CD14-positive monocyte (primary cell): ENCODE measurements around the gene SETBP1. TPM values are rescaled to one million over a fixed set of nuclear protein-coding genes. Genes with fewer than 3 reads are reported as not detected.

ENCODE experiments used
- DNase-seq, 3 donors: peaks; one replicate each; pipeline ENCODE4 v3.0.0-alpha.2; 2011 to 2022
- H2AFZ ChIP-seq: 2 replicates; pipeline ENCODE4 v1.6.0; 2012; ENCODE audit warnings: mild to moderate bottlenecking, low read depth, low read length, inconsistent platforms; ENCODE audit not compliant: insufficient read depth, poor library complexity, severe bottlenecking
- H3K27ac ChIP-seq, 2 donors: 1 replicate in 1 of 2; 2 replicates in 1 of 2; pipeline ENCODE4 v1.5.1; 2012 to 2013; ENCODE audit warnings: low read length in 2 of 2, control low read depth in 1 of 2, inconsistent platforms in 1 of 2, low read depth in 1 of 2, mild to moderate bottlenecking in 1 of 2
- H3K27me3 ChIP-seq, 2 donors: one replicate each; pipeline versions ENCODE4 v1.6.0 to v1.6.1; 2011 to 2013; ENCODE audit warnings: low read length in 2 of 2; ENCODE audit not compliant: control insufficient read depth in 2 of 2, insufficient read depth in 2 of 2
- H3K36me3 ChIP-seq, 2 donors: replicated peaks in 1 of 2; 1 replicate in 1 of 2; 2 replicates in 1 of 2; pipeline versions ENCODE4 v1.5.1 to v1.6.1; 2012 to 2013; ENCODE audit warnings: low read length in 2 of 2, control low read depth in 1 of 2, inconsistent platforms in 1 of 2, mild to moderate bottlenecking in 1 of 2; ENCODE audit not compliant: insufficient read depth in 2 of 2, control insufficient read depth in 1 of 2
- H3K4me1 ChIP-seq, 2 donors: 1 replicate in 1 of 2; 2 replicates in 1 of 2; pipeline versions ENCODE4 v1.5.1 to v1.6.1; 2012 to 2013; ENCODE audit warnings: low read length in 2 of 2, control low read depth in 1 of 2, inconsistent platforms in 1 of 2, mild to moderate bottlenecking in 1 of 2, moderate library complexity in 1 of 2; ENCODE audit not compliant: insufficient read depth in 2 of 2, control insufficient read depth in 1 of 2
- H3K4me2 ChIP-seq: replicated peaks from 2 replicates; pipeline ENCODE3; 2012; ENCODE audit warnings: low read length, moderate library complexity, mild to moderate bottlenecking; ENCODE audit not compliant: poor library complexity, severe bottlenecking; ENCODE audit errors: extremely low read depth
- H3K4me3 ChIP-seq, 3 experiments: fragments of 200-600 bp in 1 of 3; sonication (generic) in 1 of 3; replicated peaks in 1 of 3; 1 replicate in 2 of 3; 2 replicates in 1 of 3; pipeline ENCODE4 v1.5.1; 2011 to 2013; ENCODE audit warnings: low read length in 3 of 3, mild to moderate bottlenecking in 3 of 3, control low read depth in 2 of 3, low read depth in 2 of 3, inconsistent platforms in 1 of 3, moderate library complexity in 1 of 3
- H3K79me2 ChIP-seq: 2 replicates; pipeline ENCODE4 v1.6.0; 2012; ENCODE audit warnings: mild to moderate bottlenecking, control low read depth, inconsistent platforms, low read length, moderate library complexity; ENCODE audit not compliant: insufficient read depth
- H3K9ac ChIP-seq: 2 replicates; pipeline ENCODE4 v1.6.0; 2017; ENCODE audit warnings: low read length, mild to moderate bottlenecking; ENCODE audit not compliant: insufficient read depth, poor library complexity, severe bottlenecking
- H3K9me3 ChIP-seq, 2 donors: replicated peaks in 1 of 2; 1 replicate in 1 of 2; 2 replicates in 1 of 2; pipeline versions ENCODE4 v1.5.1 to v1.6.1; 2012 to 2013; ENCODE audit warnings: low read length in 2 of 2, control low read depth in 1 of 2; ENCODE audit not compliant: control insufficient read depth in 1 of 2, insufficient read depth in 1 of 2
- H4K20me1 ChIP-seq: 2 replicates; pipeline ENCODE4 v1.6.0; 2012; ENCODE audit warnings: mild to moderate bottlenecking, low read length, control low read depth, moderate library complexity; ENCODE audit not compliant: insufficient read depth
- H3K27ac Mint-ChIP-seq, 7 donors: one replicate each; pipeline ENCODE4 v1.8.0; 2020; ENCODE audit warnings: mild to moderate bottlenecking in 7 of 7, mixed read lengths in 7 of 7, moderate library complexity in 6 of 7, inconsistent platforms in 2 of 7
- H3K27me3 Mint-ChIP-seq, 3 donors: one replicate each; pipeline ENCODE4 v1.8.0; 2021 to 2022; ENCODE audit warnings: low read depth in 3 of 3, mild to moderate bottlenecking in 3 of 3, mixed read lengths in 3 of 3, moderate library complexity in 3 of 3, inconsistent platforms in 1 of 3
- H3K36me3 Mint-ChIP-seq, 2 donors: one replicate each; pipeline ENCODE4 v1.8.0; 2020; ENCODE audit warnings: mixed read lengths in 2 of 2, inconsistent platforms in 1 of 2, mild to moderate bottlenecking in 1 of 2
- H3K4me1 Mint-ChIP-seq: one replicate; pipeline ENCODE4 v1.8.0; 2020; ENCODE audit warnings: mild to moderate bottlenecking, mixed read lengths
- H3K4me3 Mint-ChIP-seq, 2 donors: one replicate each; pipeline ENCODE4 v1.8.0; 2020; ENCODE audit warnings: mild to moderate bottlenecking in 2 of 2, mixed read lengths in 2 of 2, moderate library complexity in 1 of 2
- H3K9me3 Mint-ChIP-seq, 7 donors: one replicate each; pipeline ENCODE4 v1.8.0; 2020 to 2022; ENCODE audit warnings: mixed read lengths in 7 of 7, mild to moderate bottlenecking in 6 of 7, moderate library complexity in 6 of 7, inconsistent platforms in 2 of 7
- CTCF ChIP-seq: fragments of 200-600 bp; IDR thresholded peaks from one replicate; pipeline ENCODE4 v1.8.0; 2022; ENCODE audit warnings: antibody characterized with exemption, mild to moderate bottlenecking
- WGBS: methylation state at CpG from one replicate; pipeline ENCODE4 v1.1.5; 2013; ENCODE audit warnings: missing lambda C conversion rate; ENCODE audit not compliant: insufficient coverage; 5-methylcytosine and 5-hydroxymethylcytosine counted together
- intact Hi-C, 2 donors: fragments of 100-400 bp; cut with micrococcal nuclease; formaldehyde crosslinking; loops; one replicate each; pipeline versions ENCODE4 v1.15.0 to v1.15.1; 2023
- polyA plus RNA-seq, 3 donors: library from polyadenylated mRNA; depleted of rRNA in 1 of 3; unstranded in 2 of 3; stranded (reverse) in 1 of 3; fragments of 300-500 nt in 2 of 3; fragments of >200 nt in 1 of 3; fragmentation: Illumina TruSeq in 2 of 3; gene quantifications; 1 replicate in 2 of 3; 2 replicates in 1 of 3; pipeline ENCODE4 v1.2.3, GENCODE V29; 2012 to 2021

The SETBP1 gene
- polyA plus RNA-seq, 3 donors: 0.01 to 1.2 TPM; not detected in 1

GRCh38 chr18:44857744-44858491 is 177.2 kb downstream of the SETBP1 start:
- H3K36me3 Mint-ChIP-seq: no peaks in the 10 kb centered on the region
- DNase-seq: no peak
- Histone ChIP-seq H3K9ac (no peak overlapping the region), H3K27me3 (peaks cover 8 to 15% of the 10 kb centered on the region in 2 donors), H3K4me3 (no peak overlapping the region), H3K4me1 (peaks cover 12 to 14% of the 10 kb centered on the region in 2 donors), H4K20me1 (no peaks in the 10 kb centered on the region), H3K9me3 (no peaks in the 10 kb centered on the region), H2AFZ (no peak overlapping the region), H3K79me2 (no peaks in the 10 kb centered on the region), H3K27ac (no peak overlapping the region), H3K4me2 (no peak overlapping the region), H3K36me3 (no peaks in the 10 kb centered on the region)
- H3K4me3 Mint-ChIP-seq: no peak overlapping the region
- no peak overlapping the region for H3K27ac Mint-ChIP-seq
- peaks cover 5 to 13% (median 10%) of the 10 kb centered on the region in 3 donors for H3K27me3 Mint-ChIP-seq
- H3K9me3 Mint-ChIP-seq: peaks cover 0 to 3% (median 0%) of the 10 kb centered on the region in 7 donors
- TF ChIP-seq CTCF: no peak
- H3K4me1 Mint-ChIP-seq: peaks cover 19% of the 10 kb centered on the region
- intact Hi-C loops: no loop called here
- 90% methylated on average over 2 of the region's 5 CpGs for WGBS

- Histone ChIP-seq H3K9ac (no peak overlapping the region), H3K79me2 (no peaks in the 10 kb centered on the region), H3K4me1 (peaks cover 12 to 14% of the 10 kb centered on the region in 2 donors), H2AFZ (no peak overlapping the region), H3K4me2 (no peak overlapping the region), H3K27ac (no peak overlapping the region), H3K4me3 (no peak overlapping the region), H3K36me3 (no peaks in the 10 kb centered on the region), H3K9me3 (no peaks in the 10 kb centered on the region), H4K20me1 (no peaks in the 10 kb centered on the region), H3K27me3 (peaks cover 3 to 13% of the 10 kb centered on the region in 2 donors)
- Mint-ChIP-seq H3K4me3 (no peak overlapping the region), H3K27ac (no peak overlapping the region), H3K36me3 (no peaks in the 10 kb centered on the region), H3K4me1 (peaks cover 19% of the 10 kb centered on the region), H3K27me3 (peaks cover 6 to 15% (median 7%) of the 10 kb centered on the region in 3 donors), H3K9me3 (peaks cover 0 to 3% (median 0%) of the 10 kb centered on the region in 7 donors)
- intact Hi-C loops: no loop called here
- DNase-seq: no peak
- no peak for TF ChIP-seq CTCF
These were observed 178.6 kb downstream of the SETBP1 start for GRCh38 chr18:44859263-44859662.
